Measurements from ENCODE around the gene CD52. TPM values are rescaled to one million over a fixed set of nuclear protein-coding genes. Genes with fewer than 3 reads are reported as not detected.

Gene CD52
- total RNA-seq, 2 donors from 2014 or later, result 4.9 to 5.8 TPM

DNA sequence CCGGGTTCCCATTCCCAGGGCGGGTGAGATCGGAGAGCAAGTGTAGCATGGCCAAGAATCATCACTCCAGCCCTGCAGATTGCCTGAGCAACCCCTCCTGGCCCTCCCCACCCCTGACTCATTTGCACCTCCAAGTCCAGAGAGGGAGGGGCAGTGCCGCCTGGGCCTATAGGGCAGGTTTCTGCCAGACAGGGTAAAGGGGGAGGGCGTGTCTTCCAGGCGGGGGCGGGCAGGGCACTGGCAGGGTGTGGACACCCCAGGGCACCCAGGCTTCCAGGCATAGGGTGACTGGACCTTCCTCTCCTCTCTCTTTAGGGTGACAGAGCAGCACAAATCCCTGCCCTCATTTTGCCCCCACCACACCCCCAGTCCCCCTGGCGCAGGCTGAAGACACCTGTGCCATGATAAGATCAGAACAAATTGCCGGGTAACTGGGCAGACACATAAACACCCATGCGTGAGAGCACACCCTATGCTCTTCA is 39.4 kb downstream of the CD52 start:
- H3K27ac ChIP-seq, result no peak overlapping the region
- no peak overlapping the region for H3K4me3 ChIP-seq
- no peaks in the 10 kb centered on the region for H3K36me3 ChIP-seq
- peaks cover 0 to 14% of the 10 kb centered on the region in 2 donors for H3K4me1 ChIP-seq
- no peak for TF ChIP-seq CTCF (IDR thresholded peaks at IDR 0.05)
- peaks cover 13 to 14% of the 10 kb centered on the region in 2 donors for H3K27me3 ChIP-seq
- no peak for DNase-seq (ENCODE audit: low spot score)
- H3K9me3 ChIP-seq, result no peaks in the 10 kb centered on the region

- no peaks in the 10 kb centered on the region for H3K36me3 ChIP-seq
- no peak overlapping the region for H3K27ac ChIP-seq
- TF ChIP-seq CTCF (IDR thresholded peaks at IDR 0.05), result no peak
- no peak overlapping the region for H3K4me3 ChIP-seq
- peaks cover 13 to 14% of the 10 kb centered on the region in 2 donors for H3K27me3 ChIP-seq
- no peak for DNase-seq (ENCODE audit: low spot score)
- H3K9me3 ChIP-seq, result no peaks in the 10 kb centered on the region
- H3K4me1 ChIP-seq, result peaks cover 0 to 14% of the 10 kb centered on the region in 2 donors
Measured at GRCh38 chr1:26358411-26359384, 40.9 kb downstream of the CD52 start.

DNA sequence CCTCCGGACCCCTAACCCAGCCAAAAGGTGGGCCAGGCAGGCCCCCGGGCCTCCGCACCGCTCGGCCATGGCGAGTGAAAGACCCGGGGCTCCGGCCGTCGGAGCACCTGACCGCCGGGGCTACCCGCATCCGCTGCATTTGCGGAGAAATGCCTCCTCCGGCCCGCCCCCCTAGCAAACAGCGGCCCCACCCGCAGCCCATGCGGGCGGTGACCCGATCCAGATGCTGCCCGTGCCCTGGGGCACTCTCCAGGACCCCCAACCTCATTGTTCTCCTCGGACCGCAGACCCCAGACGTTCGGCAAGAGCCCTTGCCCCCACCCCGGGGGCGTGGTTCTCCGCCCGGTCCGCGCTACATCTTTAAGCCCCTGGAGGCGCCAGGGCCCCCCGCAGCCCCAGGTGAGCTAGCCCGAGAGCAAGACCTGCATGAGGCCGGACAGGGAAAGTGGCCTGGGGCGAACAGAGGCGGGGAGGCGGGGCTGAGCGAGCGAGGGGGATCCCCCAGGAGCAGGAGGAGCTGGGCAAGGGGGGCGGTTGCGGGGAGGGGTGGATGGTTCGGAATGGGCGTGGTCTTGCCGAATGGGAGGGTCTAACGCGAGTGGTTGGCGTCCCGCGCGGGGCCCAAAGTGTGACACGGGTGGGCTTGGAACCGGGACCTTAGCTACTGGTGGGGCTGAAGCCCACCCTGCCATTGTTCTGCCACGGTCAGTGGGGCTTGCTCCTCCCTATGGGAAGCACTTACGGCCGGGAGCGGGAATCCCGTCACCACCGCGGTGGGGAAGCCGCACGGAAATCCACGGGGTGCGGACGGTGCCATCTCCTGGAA is 42.4 kb downstream of the CD52 start:
- Histone ChIP-seq H3K4me1 (peaks cover 0 to 14% of the 10 kb centered on the region in 2 donors), H3K36me3 (no peaks in the 10 kb centered on the region), H3K27ac (no peak overlapping the region), H3K27me3 (peaks cover 13 to 14% of the 10 kb centered on the region in 2 donors), H3K4me3 (peak overlapping the region; percentile 2 to 36), H3K9me3 (no peaks in the 10 kb centered on the region)
- no peak for DNase-seq (ENCODE audit: low spot score)
- no peak for TF ChIP-seq CTCF (IDR thresholded peaks at IDR 0.05)

GRCh38 chr1:26360807-26361604 is 43.2 kb downstream of the CD52 start:
- DNase-seq (ENCODE audit: low spot score), result no peak
- Histone ChIP-seq H3K4me1 (peaks cover 0 to 14% of the 10 kb centered on the region in 2 donors), H3K36me3 (no peaks in the 10 kb centered on the region), H3K27me3 (peaks cover 13 to 14% of the 10 kb centered on the region in 2 donors), H3K27ac (no peak overlapping the region), H3K4me3 (peak overlapping the region; percentile 2 to 36), H3K9me3 (no peaks in the 10 kb centered on the region)
- TF ChIP-seq CTCF (IDR thresholded peaks at IDR 0.05), result no peak

- H3K27me3 ChIP-seq, result peaks cover 13 to 14% of the 10 kb centered on the region in 2 donors
- H3K4me3 ChIP-seq, result no peak overlapping the region
- no peak overlapping the region for H3K27ac ChIP-seq
- H3K36me3 ChIP-seq, result no peaks in the 10 kb centered on the region
- TF ChIP-seq CTCF (IDR thresholded peaks at IDR 0.05), result no peak
- H3K4me1 ChIP-seq, result peaks cover 0 to 14% of the 10 kb centered on the region in 2 donors
- no peak for DNase-seq (ENCODE audit: low spot score)
- H3K9me3 ChIP-seq, result no peaks in the 10 kb centered on the region
Measured at GRCh38 chr1:26361605-26362122, 43.9 kb downstream of the CD52 start.
